K562 (cell line): ENCODE measurements around the gene SCAP. TPM values are rescaled to one million over a fixed set of nuclear protein-coding genes. Genes with fewer than 3 reads are reported as not detected.

Experiments used
- ATAC-seq: fragments of 200-7000 bp; cut with Tn5 transposase; 3 replicates; pipeline ENCODE4 v1.9.1; 2020; ENCODE audit warnings: moderate library complexity
- BruUV-seq: library from RNA; stranded (reverse); fragments of 400-500 nt; replicated peaks from 2 replicates; lab custom pipeline; 2021; lab: Mats Ljungman, UMichigan
- CTCF ChIA-PET: fragments of 300-600 bp; formaldehyde crosslinking; extraction: SDS; loops from one replicate; lab custom pipeline; 2021; ENCODE audit warnings: low intra/inter-chr PET ratio; lab: Yijun Ruan, JAX
- POLR2A ChIA-PET: fragments of 300-600, 350-650 bp; sonication (Branson Sonifier 250); formaldehyde crosslinking; extraction: SDS; loops from one replicate; lab custom pipeline; 2021; ENCODE audit warnings: antibody characterized with exemption, inconsistent platforms; lab: Yijun Ruan, JAX
- DNase-seq, 4 experiments: peaks; one replicate each; pipeline versions ENCODE4 v3.0.0 to v3.0.0-alpha.2; 2011 to 2018; ENCODE audit warnings: low spot score in 3 of 4, mixed read lengths in 3 of 4; ENCODE audit errors: extremely low read depth in 1 of 4
- FAIRE-seq: peaks from 2 replicates; lab custom pipeline; 2011; peaks lifted over from hg19 to GRCh38; lab: Jason Lieb, UNC
- H2AFZ ChIP-seq: 2 replicates; pipeline ENCODE4 v1.6.0; 2011; ENCODE audit warnings: low read depth, low read length, control low read depth, inconsistent platforms
- H3K27ac ChIP-seq: fragments of 200-600 bp; 3 replicates; pipeline ENCODE4 v1.8.0; 2011; ENCODE audit warnings: low read depth, mild to moderate bottlenecking, control low read depth, inconsistent platforms, low read length, moderate library complexity, mixed read lengths; ENCODE audit errors: extremely low read depth
- H3K27me3 ChIP-seq, 2 experiments: fragments of 300-600 bp in 1 of 2; 2 replicates in 1 of 2; 3 replicates in 1 of 2; pipeline versions ENCODE4 v1.6.0 to v1.8.0; 2011; ENCODE audit warnings: inconsistent platforms in 2 of 2, low read length in 2 of 2, mild to moderate bottlenecking in 1 of 2, mixed read lengths in 1 of 2, moderate library complexity in 1 of 2; ENCODE audit not compliant: control insufficient read depth in 2 of 2, insufficient read depth in 2 of 2
- H3K36me3 ChIP-seq: fragments of 300-600 bp; 3 replicates; pipeline ENCODE4 v1.8.0; 2011; ENCODE audit warnings: mild to moderate bottlenecking, low read length, inconsistent platforms; ENCODE audit not compliant: control insufficient read depth, insufficient read depth
- H3K4me1 ChIP-seq, 2 experiments: fragments of 200-600 bp in 1 of 2; replicated peaks in 1 of 2; 2 replicates in 1 of 2; 3 replicates in 1 of 2; pipeline versions ENCODE4 v1.5.1 to v1.8.0; 2011; ENCODE audit warnings: inconsistent platforms in 2 of 2, low read length in 2 of 2, mild to moderate bottlenecking in 1 of 2, mixed read lengths in 1 of 2, moderate library complexity in 1 of 2; ENCODE audit not compliant: control insufficient read depth in 2 of 2, insufficient read depth in 2 of 2
- H3K4me2 ChIP-seq: 2 replicates; pipeline ENCODE4 v1.6.1; 2011; ENCODE audit warnings: low read length, control low read depth, inconsistent platforms, mixed read lengths; ENCODE audit not compliant: insufficient read depth
- H3K4me3 ChIP-seq: fragments of 200-600 bp; sonication (generic), shearing (Covaris generic); 2 replicates; pipeline ENCODE4 v1.5.1; 2016; ENCODE audit warnings: control low read depth, inconsistent platforms
- H3K79me2 ChIP-seq: fragments of 200-600 bp; 3 replicates; pipeline ENCODE4 v1.8.0; 2011; ENCODE audit warnings: low read length, inconsistent platforms; ENCODE audit not compliant: control insufficient read depth, insufficient read depth
- H3K9ac ChIP-seq, 2 experiments: 2 replicates each; pipeline versions ENCODE4 v1.6.0 to v1.6.1; 2011; ENCODE audit warnings: low read depth in 2 of 2, low read length in 2 of 2, control low read depth in 1 of 2, inconsistent platforms in 1 of 2, mild to moderate bottlenecking in 1 of 2, mixed read lengths in 1 of 2; ENCODE audit not compliant: insufficient read depth in 1 of 2
- H3K9me1 ChIP-seq: one replicate; pipeline ENCODE4 v1.6.0; 2011; ENCODE audit warnings: inconsistent platforms, mild to moderate bottlenecking, low read length, moderate library complexity; ENCODE audit not compliant: control insufficient read depth, insufficient read depth
- H3K9me3 ChIP-seq: replicated peaks from 2 replicates; pipeline ENCODE4 v1.5.1; 2011; ENCODE audit warnings: low read depth, low read length, inconsistent platforms; ENCODE audit not compliant: control insufficient read depth, insufficient read depth
- H4K20me1 ChIP-seq: replicated peaks from 2 replicates; pipeline ENCODE4 v1.6.1; 2011; ENCODE audit warnings: low read length, inconsistent platforms, mixed read lengths; ENCODE audit not compliant: control insufficient read depth, insufficient read depth
- EGR1 ChIP-seq: fragments of 450-650 bp; conservative IDR thresholded peaks from 2 replicates; pipeline ENCODE4 v1.6.1; 2017; ENCODE audit warnings: mild to moderate bottlenecking
- FOXA1 ChIP-seq: fragments of 450-650 bp; IDR thresholded peaks from 2 replicates; pipeline ENCODE4 v1.6.1; 2016; ENCODE audit warnings: mild to moderate bottlenecking, borderline replicate concordance
- POLR2G ChIP-seq: fragments of 200-400 bp; formaldehyde crosslinking; IDR thresholded peaks from 2 replicates; pipeline ENCODE4 v1.6.1; 2017; ENCODE audit warnings: low read depth, mild to moderate bottlenecking, antibody characterized with exemption, low read length, moderate library complexity
- WGBS: fragments of 100-300 bp; shearing (Covaris generic); methylation state at CpG from one replicate; pipeline ENCODE4 v1.1.6; 2016; ENCODE audit warnings: low coverage, mixed read lengths; ENCODE audit not compliant: insufficient coverage; ENCODE audit errors: missing lambda C conversion rate; 5-methylcytosine and 5-hydroxymethylcytosine counted together
- in situ Hi-C: fragments of 300-500 bp; cut with MboI; formaldehyde crosslinking; loops from 4 replicates; pipeline ENCODE4 v1.15.0; 2018; ENCODE audit warnings: inconsistent platforms, mixed read lengths
- intact Hi-C: fragments of 100-400 bp; cut with micrococcal nuclease; formaldehyde crosslinking; loops from 2 replicates; pipeline ENCODE4 v1.14.2; 2022
- polyA plus RNA-seq, 8 experiments: library from polyadenylated mRNA; depleted of rRNA in 4 of 8; stranded (reverse) in 5 of 8; unstranded in 3 of 8; fragments of >200 nt; fragmentation: Nextera tagmentation in 2 of 8; fragmentation: Illumina TruSeq in 1 of 8; extraction: Ambion mirVana in 2 of 8; extraction: Trizol in 1 of 8; gene quantifications; 2 replicates each; pipeline versions ENCODE4 v1.2.1 to v1.2.3, GENCODE V29; 2011 to 2014; ENCODE audit warnings: inconsistent platforms in 1 of 8, missing spikeins in 1 of 8
- total RNA-seq, 7 experiments: library from RNA; depleted of rRNA in 6 of 7; stranded (reverse); fragments of >200 nt in 6 of 7; fragmentation: Illumina TruSeq in 2 of 7; extraction: Trizol in 2 of 7; gene quantifications; 2 replicates each; pipeline versions ENCODE4 v1.2.1 to v1.2.3, GENCODE V29; 2011 to 2021; ENCODE audit warnings: low replicate concordance in 1 of 7
- TF ChIP-seq, protein P1 (sequence below), 2 experiments: IDR thresholded peaks in 1 of 2; conservative IDR thresholded peaks in 1 of 2; 2 replicates each; pipeline ENCODE4 v1.6.1; 2016; ENCODE audit warnings: low read depth in 2 of 2, mild to moderate bottlenecking in 1 of 2, missing compliant biosample characterization in 1 of 2, missing genetic modification characterization in 1 of 2, moderate library complexity in 1 of 2

The SCAP gene
- total and polyA plus RNA-seq, 9 of the 15 experiments (the other 6 are each of a cell fraction or from before 2014, with no cell fraction given): 2.6 to 104 (median 37.8) TPM

- Histone ChIP-seq H3K27ac (no peak overlapping the region), H4K20me1 (peaks cover 4% of the 10 kb centered on the region; the same call in 1 of the 2 replicates), H3K27me3 (no peaks in the 10 kb centered on the region), H2AFZ (no peak overlapping the region), H3K9me1 (peaks cover 7% of the 10 kb centered on the region), H3K9me3 (no peaks in the 10 kb centered on the region), H3K79me2 (peaks cover 15% of the 10 kb centered on the region; the same call in 2 of the 3 replicates), H3K9ac (peak overlapping the region in 1 of 2 experiments; percentile 48; a peak in 2 of 4 replicates), H3K4me2 (no peak overlapping the region), H3K4me1 (peaks cover 28 to 69% of the 10 kb centered on the region in 2 experiments), H3K36me3 (peaks cover 84% of the 10 kb centered on the region; the same call in 2 of the 3 replicates), H3K4me3 (no peak overlapping the region)
- DNase-seq (no peak), ATAC-seq (no peak), FAIRE-seq (no peak)
- TF ChIP-seq POLR2G (peak; percentile 24), FOXA1 (no peak), EGR1 (peak; percentile 23)
- TF ChIP-seq, protein P1, sequence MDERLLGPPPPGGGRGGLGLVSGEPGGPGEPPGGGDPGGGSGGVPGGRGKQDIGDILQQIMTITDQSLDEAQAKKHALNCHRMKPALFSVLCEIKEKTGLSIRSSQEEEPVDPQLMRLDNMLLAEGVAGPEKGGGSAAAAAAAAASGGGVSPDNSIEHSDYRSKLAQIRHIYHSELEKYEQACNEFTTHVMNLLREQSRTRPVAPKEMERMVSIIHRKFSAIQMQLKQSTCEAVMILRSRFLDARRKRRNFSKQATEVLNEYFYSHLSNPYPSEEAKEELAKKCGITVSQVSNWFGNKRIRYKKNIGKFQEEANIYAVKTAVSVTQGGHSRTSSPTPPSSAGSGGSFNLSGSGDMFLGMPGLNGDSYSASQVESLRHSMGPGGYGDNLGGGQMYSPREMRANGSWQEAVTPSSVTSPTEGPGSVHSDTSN (CRISPR knock-in tag; IDR thresholded peaks at IDR 0.05; ENCODE audit: low read depth): no peak
- TF ChIP-seq, protein P1 (tag; conservative IDR thresholded peaks at IDR 0.05; ENCODE audit: low read depth): no peak
- intact Hi-C loops: no loop called here
- no TSS peak for BruUV-seq
- 90% methylated on average over 18 of the region's 18 CpGs for WGBS
- ChIA-PET CTCF (no interaction called here), POLR2A (interaction anchor here (0.6 to 1.4 kb wide), 7 partner anchors 9 to 485 kb away, joined by 3 to 7 read pairs (median 4); no protein-coding TSS in a partner anchor)
- in situ Hi-C loops: no loop called here
These were observed 67.6 kb downstream of the SCAP start for GRCh38 chr3:47407896-47408838.
